Sigmoid colon (tissue), 3 donors: Measurements from ENCODE around the gene SIDT2.

Experiments
- CTCF ChIP-seq, 4 experiments: fragments of 450-650 bp in 3 of 4; fragments of 200-600 bp in 1 of 4; IDR thresholded peaks; one replicate each; pipeline ENCODE4 v1.5.1; 2016 to 2019; ENCODE audit warnings: antibody characterized with exemption in 4 of 4, mild to moderate bottlenecking in 3 of 4, moderate library complexity in 2 of 4
- POLR2A ChIP-seq, 2 donors: fragments of 450-650 bp; IDR thresholded peaks; one replicate each; pipeline ENCODE4 v1.6.1; 2016; ENCODE audit warnings: antibody characterized with exemption in 2 of 2, mild to moderate bottlenecking in 2 of 2, moderate library complexity in 2 of 2

GRCh38 chr11:117143871-117144476, 34.6 kb upstream of the SIDT2 start, which contains the start of gene PAFAH1B2:
- TF ChIP-seq CTCF (IDR thresholded peaks at IDR 0.05) (no peak), POLR2A (IDR thresholded peaks at IDR 0.05) (peak; percentile 91)
